SK-N-SH treated with all-trans-retinoic acid at 6 μM for 48 hours (cell line): ENCODE measurements around the gene CENPT.

Source experiments
- ATAC-seq: fragments of 200-7000 bp; cut with Tn5 transposase; 3 replicates; pipeline ENCODE4 v1.9.1; 2020; ENCODE audit warnings: mild to moderate bottlenecking, moderate library complexity
- ARNTL ChIP-seq: fragments of 450-650 bp; formaldehyde crosslinking; IDR thresholded peaks from 2 replicates; pipeline ENCODE4 v1.5.0; 2020; ENCODE audit warnings: low read depth, mild to moderate bottlenecking, moderate library complexity, borderline replicate concordance
- BACH2 ChIP-seq: fragments of 250-450 bp; sonication (Bioruptor Pico); IDR thresholded peaks from 2 replicates; pipeline ENCODE4 v1.9.0; 2021; ENCODE audit warnings: mild to moderate bottlenecking, borderline replicate concordance
- CSDC2 ChIP-seq: fragments of 250-450 bp; sonication (Bioruptor Pico); IDR thresholded peaks from 2 replicates; pipeline ENCODE4 v1.5.0; 2020; ENCODE audit warnings: mild to moderate bottlenecking, moderate library complexity
- CSRNP3 ChIP-seq: fragments of 250-450 bp; sonication (Bioruptor Pico); IDR thresholded peaks from 2 replicates; pipeline ENCODE4 v1.5.1; 2021; ENCODE audit warnings: mild to moderate bottlenecking, moderate library complexity
- ESRRG ChIP-seq: fragments of 250-450 bp; sonication (Bioruptor Pico); IDR thresholded peaks from 2 replicates; pipeline ENCODE4 v1.6.1; 2021; ENCODE audit warnings: mild to moderate bottlenecking
- GLIS3 ChIP-seq: fragments of 250-450 bp; sonication (Bioruptor Pico); IDR thresholded peaks from 2 replicates; pipeline ENCODE4 v1.5.0; 2020; ENCODE audit warnings: mild to moderate bottlenecking, moderate library complexity
- ISL1 ChIP-seq: fragments of 250-450 bp; sonication (Bioruptor Pico); IDR thresholded peaks from 2 replicates; pipeline ENCODE4 v2.1.2; 2022; ENCODE audit warnings: mild to moderate bottlenecking, moderate library complexity
- PATZ1 ChIP-seq: fragments of 250-450 bp; sonication (Bioruptor Pico); IDR thresholded peaks from 2 replicates; pipeline ENCODE4 v1.8.0; 2020; ENCODE audit warnings: mild to moderate bottlenecking, moderate library complexity, borderline replicate concordance
- POU6F1 ChIP-seq: fragments of 250-450 bp; sonication (Bioruptor Pico); IDR thresholded peaks from 2 replicates; pipeline ENCODE4 v1.8.0; 2021; ENCODE audit warnings: low read depth, mild to moderate bottlenecking, moderate library complexity, borderline replicate concordance
- PPARA ChIP-seq: fragments of 250-450 bp; sonication (Bioruptor Pico); IDR thresholded peaks from 2 replicates; pipeline ENCODE4 v1.5.0; 2020; ENCODE audit warnings: mild to moderate bottlenecking, borderline replicate concordance
- RARB ChIP-seq: fragments of 250-450 bp; sonication (Bioruptor Pico); IDR thresholded peaks from 2 replicates; pipeline ENCODE4 v1.8.0; 2021; ENCODE audit warnings: mild to moderate bottlenecking, moderate library complexity
- SNAI2 ChIP-seq: fragments of 250-450 bp; sonication (Bioruptor Pico); IDR thresholded peaks from 2 replicates; pipeline ENCODE4 v1.5.0; 2020; ENCODE audit warnings: mild to moderate bottlenecking, moderate library complexity
- TCF4 ChIP-seq: fragments of 250-450 bp; sonication (Bioruptor Pico); IDR thresholded peaks from 2 replicates; pipeline ENCODE4 v1.8.0; 2021; ENCODE audit warnings: mild to moderate bottlenecking, moderate library complexity, borderline replicate concordance
- TOX ChIP-seq: fragments of 250-450 bp; sonication (Bioruptor Pico); IDR thresholded peaks from 2 replicates; pipeline ENCODE4 v1.8.0; 2021; ENCODE audit warnings: mild to moderate bottlenecking, moderate library complexity, borderline replicate concordance
- TSHZ2 ChIP-seq: fragments of 250-450 bp; sonication (Bioruptor Pico); IDR thresholded peaks from 2 replicates; pipeline ENCODE4 v1.5.0; 2020; ENCODE audit warnings: mild to moderate bottlenecking, moderate library complexity
- ZC3H10 ChIP-seq: fragments of 250-450 bp; sonication (Bioruptor Pico); IDR thresholded peaks from 2 replicates; pipeline ENCODE4 v1.5.1; 2021; ENCODE audit warnings: mild to moderate bottlenecking, moderate library complexity
- ZFP3 ChIP-seq: fragments of 250-450 bp; sonication (Bioruptor Pico); IDR thresholded peaks from 2 replicates; pipeline ENCODE4 v1.5.0; 2020; ENCODE audit warnings: mild to moderate bottlenecking, moderate library complexity
- ZFP30 ChIP-seq: fragments of 450-650 bp; formaldehyde crosslinking; IDR thresholded peaks from 2 replicates; pipeline ENCODE4 v1.5.0; 2022; ENCODE audit warnings: mild to moderate bottlenecking, moderate library complexity
- ZNF565 ChIP-seq: fragments of 450-650 bp; formaldehyde crosslinking; conservative IDR thresholded peaks from 2 replicates; pipeline ENCODE4 v1.5.0; 2020; ENCODE audit warnings: low read depth, mild to moderate bottlenecking, moderate library complexity
- ZNF70 ChIP-seq: fragments of 450-650 bp; formaldehyde crosslinking; IDR thresholded peaks from 2 replicates; pipeline ENCODE4 v1.5.0; 2020; ENCODE audit warnings: mild to moderate bottlenecking, moderate library complexity
- ZNF8 ChIP-seq: fragments of 450-650 bp; formaldehyde crosslinking; IDR thresholded peaks from 2 replicates; pipeline ENCODE4 v1.5.0; 2020; ENCODE audit warnings: mild to moderate bottlenecking, moderate library complexity

The CENPT gene

GRCh38 chr16:67790071-67790470, 57.4 kb downstream of the CENPT start:
- ATAC-seq, result no peak
- TF ChIP-seq BACH2 (CRISPR knock-in tag) (no peak), ESRRG (CRISPR knock-in tag) (no peak), ISL1 (CRISPR knock-in tag) (no peak), ZC3H10 (no peak), ZNF565 (CRISPR knock-in tag) (no peak), ARNTL (CRISPR knock-in tag) (no peak), RARB (no peak), ZFP3 (CRISPR knock-in tag) (no peak), CSRNP3 (CRISPR knock-in tag) (no peak), TOX (CRISPR knock-in tag) (no peak), CSDC2 (no peak), GLIS3 (CRISPR knock-in tag) (no peak), TSHZ2 (CRISPR knock-in tag) (no peak), ZNF8 (no peak), ZFP30 (CRISPR knock-in tag) (no peak), PATZ1 (CRISPR knock-in tag) (no peak), PPARA (no peak), ZNF70 (CRISPR knock-in tag) (no peak), SNAI2 (CRISPR knock-in tag) (no peak)
- TF ChIP-seq, all 23 proteins: peak for 0

- TF ChIP-seq ARNTL (CRISPR knock-in tag), result no peak
- TF ChIP-seq CSDC2, result no peak
- no peak for TF ChIP-seq RARB
- no peak for TF ChIP-seq PPARA
- TF ChIP-seq TCF4 (CRISPR knock-in tag), result no peak
- TF ChIP-seq ZFP3 (CRISPR knock-in tag), result no peak
- no peak for TF ChIP-seq PATZ1 (CRISPR knock-in tag)
- no peak for TF ChIP-seq TSHZ2 (CRISPR knock-in tag)
- no peak for TF ChIP-seq POU6F1 (CRISPR knock-in tag)
- TF ChIP-seq TOX (CRISPR knock-in tag), result no peak
- TF ChIP-seq CSRNP3 (CRISPR knock-in tag), result no peak
- no peak for TF ChIP-seq ZNF70 (CRISPR knock-in tag)
- no peak for TF ChIP-seq ZC3H10
- TF ChIP-seq ESRRG (CRISPR knock-in tag), result no peak
- no peak for ATAC-seq
Observed at GRCh38 chr16:67786491-67786890, 61.0 kb downstream of the CENPT start.
